K562 (cell line): ENCODE measurements around the gene DENND1A. TPM values are rescaled to one million over a fixed set of nuclear protein-coding genes. Genes with fewer than 3 reads are reported as not detected.

Experiments used
- ATAC-seq: fragments of 200-7000 bp; cut with Tn5 transposase; 3 replicates; pipeline ENCODE4 v1.9.1; 2020; ENCODE audit warnings: moderate library complexity
- BruUV-seq: library from RNA; stranded (reverse); fragments of 400-500 nt; replicated peaks from 2 replicates; lab custom pipeline; 2021; lab: Mats Ljungman, UMichigan
- CTCF ChIA-PET: fragments of 300-600 bp; formaldehyde crosslinking; extraction: SDS; loops from one replicate; lab custom pipeline; 2021; ENCODE audit warnings: low intra/inter-chr PET ratio; lab: Yijun Ruan, JAX
- POLR2A ChIA-PET: fragments of 300-600, 350-650 bp; sonication (Branson Sonifier 250); formaldehyde crosslinking; extraction: SDS; loops from one replicate; lab custom pipeline; 2021; ENCODE audit warnings: antibody characterized with exemption, inconsistent platforms; lab: Yijun Ruan, JAX
- DNase-seq, 4 experiments: peaks; one replicate each; pipeline versions ENCODE4 v3.0.0 to v3.0.0-alpha.2; 2011 to 2018; ENCODE audit warnings: low spot score in 3 of 4, mixed read lengths in 3 of 4; ENCODE audit errors: extremely low read depth in 1 of 4
- FAIRE-seq: peaks from 2 replicates; lab custom pipeline; 2011; peaks lifted over from hg19 to GRCh38; lab: Jason Lieb, UNC
- H2AFZ ChIP-seq: 2 replicates; pipeline ENCODE4 v1.6.0; 2011; ENCODE audit warnings: low read depth, low read length, control low read depth, inconsistent platforms
- H3K27ac ChIP-seq: fragments of 200-600 bp; 3 replicates; pipeline ENCODE4 v1.8.0; 2011; ENCODE audit warnings: low read depth, mild to moderate bottlenecking, control low read depth, inconsistent platforms, low read length, moderate library complexity, mixed read lengths; ENCODE audit errors: extremely low read depth
- H3K27me3 ChIP-seq, 2 experiments: fragments of 300-600 bp in 1 of 2; 2 replicates in 1 of 2; 3 replicates in 1 of 2; pipeline versions ENCODE4 v1.6.0 to v1.8.0; 2011; ENCODE audit warnings: inconsistent platforms in 2 of 2, low read length in 2 of 2, mild to moderate bottlenecking in 1 of 2, mixed read lengths in 1 of 2, moderate library complexity in 1 of 2; ENCODE audit not compliant: control insufficient read depth in 2 of 2, insufficient read depth in 2 of 2
- H3K36me3 ChIP-seq: fragments of 300-600 bp; 3 replicates; pipeline ENCODE4 v1.8.0; 2011; ENCODE audit warnings: mild to moderate bottlenecking, low read length, inconsistent platforms; ENCODE audit not compliant: control insufficient read depth, insufficient read depth
- H3K4me1 ChIP-seq, 2 experiments: fragments of 200-600 bp in 1 of 2; replicated peaks in 1 of 2; 2 replicates in 1 of 2; 3 replicates in 1 of 2; pipeline versions ENCODE4 v1.5.1 to v1.8.0; 2011; ENCODE audit warnings: inconsistent platforms in 2 of 2, low read length in 2 of 2, mild to moderate bottlenecking in 1 of 2, mixed read lengths in 1 of 2, moderate library complexity in 1 of 2; ENCODE audit not compliant: control insufficient read depth in 2 of 2, insufficient read depth in 2 of 2
- H3K4me2 ChIP-seq: 2 replicates; pipeline ENCODE4 v1.6.1; 2011; ENCODE audit warnings: low read length, control low read depth, inconsistent platforms, mixed read lengths; ENCODE audit not compliant: insufficient read depth
- H3K4me3 ChIP-seq: fragments of 200-600 bp; sonication (generic), shearing (Covaris generic); 2 replicates; pipeline ENCODE4 v1.5.1; 2016; ENCODE audit warnings: control low read depth, inconsistent platforms
- H3K79me2 ChIP-seq: fragments of 200-600 bp; 3 replicates; pipeline ENCODE4 v1.8.0; 2011; ENCODE audit warnings: low read length, inconsistent platforms; ENCODE audit not compliant: control insufficient read depth, insufficient read depth
- H3K9ac ChIP-seq, 2 experiments: 2 replicates each; pipeline versions ENCODE4 v1.6.0 to v1.6.1; 2011; ENCODE audit warnings: low read depth in 2 of 2, low read length in 2 of 2, control low read depth in 1 of 2, inconsistent platforms in 1 of 2, mild to moderate bottlenecking in 1 of 2, mixed read lengths in 1 of 2; ENCODE audit not compliant: insufficient read depth in 1 of 2
- H3K9me1 ChIP-seq: one replicate; pipeline ENCODE4 v1.6.0; 2011; ENCODE audit warnings: inconsistent platforms, mild to moderate bottlenecking, low read length, moderate library complexity; ENCODE audit not compliant: control insufficient read depth, insufficient read depth
- H3K9me3 ChIP-seq: replicated peaks from 2 replicates; pipeline ENCODE4 v1.5.1; 2011; ENCODE audit warnings: low read depth, low read length, inconsistent platforms; ENCODE audit not compliant: control insufficient read depth, insufficient read depth
- H4K20me1 ChIP-seq: replicated peaks from 2 replicates; pipeline ENCODE4 v1.6.1; 2011; ENCODE audit warnings: low read length, inconsistent platforms, mixed read lengths; ENCODE audit not compliant: control insufficient read depth, insufficient read depth
- HDAC1 ChIP-seq, 2 experiments: fragments of 450-650 bp; IDR thresholded peaks; 2 replicates each; pipeline ENCODE4 v1.6.1; 2016 to 2017; ENCODE audit warnings: inconsistent platforms in 1 of 2, mild to moderate bottlenecking in 1 of 2, moderate library complexity in 1 of 2
- HMG20A ChIP-seq: fragments of 450-650 bp; formaldehyde crosslinking; conservative IDR thresholded peaks from 2 replicates; pipeline ENCODE4 v1.4.0; 2020; ENCODE audit warnings: mild to moderate bottlenecking, mixed read lengths
- KDM1A ChIP-seq, 2 experiments: fragments of 450-650 bp; IDR thresholded peaks; 2 replicates each; pipeline ENCODE4 v1.6.1; 2016; ENCODE audit warnings: mild to moderate bottlenecking in 2 of 2
- MYNN ChIP-seq, 2 experiments: sonication (generic); formaldehyde crosslinking in 1 of 2; IDR thresholded peaks; 2 replicates each; pipeline versions ENCODE4 v1.5.0 to v1.6.1; 2016 to 2020; ENCODE audit warnings: antibody characterized with exemption in 1 of 2, missing genetic modification reagents in 1 of 2
- NFYB ChIP-seq: IDR thresholded peaks from 2 replicates; pipeline ENCODE4 v1.6.1; 2011; ENCODE audit warnings: mild to moderate bottlenecking, moderate library complexity; ENCODE audit not compliant: insufficient read length; ENCODE audit errors: extremely low read depth
- PBX2 ChIP-seq, 2 experiments: IDR thresholded peaks in 1 of 2; conservative IDR thresholded peaks in 1 of 2; 2 replicates each; pipeline ENCODE4 v1.6.1; 2016; ENCODE audit warnings: low read depth in 2 of 2, mild to moderate bottlenecking in 1 of 2, missing compliant biosample characterization in 1 of 2, missing genetic modification characterization in 1 of 2, moderate library complexity in 1 of 2
- STAT6 ChIP-seq: sonication (generic); formaldehyde crosslinking; IDR thresholded peaks from 2 replicates; pipeline ENCODE4 v1.8.1; 2023; ENCODE audit warnings: mild to moderate bottlenecking, missing genetic modification reagents
- TCF7 ChIP-seq: sonication (generic); IDR thresholded peaks from 2 replicates; pipeline ENCODE4 v1.6.1; 2016; ENCODE audit warnings: antibody characterized with exemption, borderline replicate concordance
- ZNF140 ChIP-seq: fragments of 250-450 bp; sonication (Bioruptor Pico); IDR thresholded peaks from 2 replicates; pipeline ENCODE4 v1.8.0; 2021; ENCODE audit warnings: moderate library complexity, mild to moderate bottlenecking, inconsistent platforms
- ZNF592 ChIP-seq: fragments of 450-650 bp; IDR thresholded peaks from 2 replicates; pipeline ENCODE4 v1.6.1; 2017; ENCODE audit warnings: antibody characterized with exemption, mild to moderate bottlenecking
- WGBS: fragments of 100-300 bp; shearing (Covaris generic); methylation state at CpG from one replicate; pipeline ENCODE4 v1.1.6; 2016; ENCODE audit warnings: low coverage, mixed read lengths; ENCODE audit not compliant: insufficient coverage; ENCODE audit errors: missing lambda C conversion rate; 5-methylcytosine and 5-hydroxymethylcytosine counted together
- in situ Hi-C: fragments of 300-500 bp; cut with MboI; formaldehyde crosslinking; loops from 4 replicates; pipeline ENCODE4 v1.15.0; 2018; ENCODE audit warnings: inconsistent platforms, mixed read lengths
- intact Hi-C: fragments of 100-400 bp; cut with micrococcal nuclease; formaldehyde crosslinking; loops from 2 replicates; pipeline ENCODE4 v1.14.2; 2022
- polyA plus RNA-seq, 8 experiments: library from polyadenylated mRNA; depleted of rRNA in 4 of 8; stranded (reverse) in 5 of 8; unstranded in 3 of 8; fragments of >200 nt; fragmentation: Nextera tagmentation in 2 of 8; fragmentation: Illumina TruSeq in 1 of 8; extraction: Ambion mirVana in 2 of 8; extraction: Trizol in 1 of 8; gene quantifications; 2 replicates each; pipeline versions ENCODE4 v1.2.1 to v1.2.3, GENCODE V29; 2011 to 2014; ENCODE audit warnings: inconsistent platforms in 1 of 8, missing spikeins in 1 of 8
- total RNA-seq, 7 experiments: library from RNA; depleted of rRNA in 6 of 7; stranded (reverse); fragments of >200 nt in 6 of 7; fragmentation: Illumina TruSeq in 2 of 7; extraction: Trizol in 2 of 7; gene quantifications; 2 replicates each; pipeline versions ENCODE4 v1.2.1 to v1.2.3, GENCODE V29; 2011 to 2021; ENCODE audit warnings: low replicate concordance in 1 of 7

DENND1A gene
- total and polyA plus RNA-seq, 9 of the 15 experiments (the other 6 are each of a cell fraction or from before 2014, with no cell fraction given): 7.6 to 29.5 (median 15.7) TPM

GRCh38 chr9:123407217-123407851 lies 522.6 kb downstream of the DENND1A start:
- Histone ChIP-seq H3K9me1 (no peaks in the 10 kb centered on the region), H3K9ac (peak overlapping the region in 1 of 2 experiments; percentile 49; a peak in 1 of 4 replicates), H3K4me1 (peaks cover 15 to 16% of the 10 kb centered on the region in 2 experiments), H3K27ac (no peak overlapping the region; the same call in 2 of the 3 replicates), H3K9me3 (no peaks in the 10 kb centered on the region), H2AFZ (peak overlapping the region; percentile 66; the same call in 1 of the 2 replicates), H3K4me3 (no peak overlapping the region), H3K27me3 (no peaks in the 10 kb centered on the region), H4K20me1 (no peaks in the 10 kb centered on the region), H3K36me3 (no peaks in the 10 kb centered on the region), H3K79me2 (no peaks in the 10 kb centered on the region), H3K4me2 (peak overlapping the region; percentile 60; the same call in 1 of the 2 replicates)
- intact Hi-C loops: no loop called here
- peak; percentile 57 for ATAC-seq
- WGBS: 48% methylated on average over 17 of the region's 20 CpGs
- CTCF ChIA-PET: no interaction called here
- FAIRE-seq: peak; percentile 55
- in situ Hi-C loops: loop anchor here (10.0 kb wide), 1 partner anchor 627 kb away; no protein-coding TSS in a partner anchor
- DNase-seq: peak in 3 of 4 experiments; percentile 38 to 62 (median 52)
- BruUV-seq: no TSS peak
- POLR2A ChIA-PET: interaction anchor here (1.0 kb wide), 2 partner anchors 10 to 12 kb away, joined by 3 read pairs; no protein-coding TSS in a partner anchor
- TF ChIP-seq MYNN (IDR thresholded peaks at IDR 0.05) (peak; percentile 31; the same call in 1 of the 2 replicates), MYNN (CRISPR knock-in tag; IDR thresholded peaks at IDR 0.05) (no peak), TCF7 (no peak), HMG20A (CRISPR knock-in tag) (no peak), ZNF140 (CRISPR knock-in tag) (no peak), HDAC1 (IDR thresholded peaks at IDR 0.05) (no peak), ZNF592 (no peak), PBX2 (CRISPR knock-in tag; IDR thresholded peaks at IDR 0.05; ENCODE audit: low read depth) (no peak), PBX2 (tag; conservative IDR thresholded peaks at IDR 0.05; ENCODE audit: low read depth) (no peak), NFYB (no peak), KDM1A (IDR thresholded peaks at IDR 0.05) (no peak), STAT6 (CRISPR knock-in tag) (no peak)
